Measurements from ENCODE around the gene PTPRG. TPM values are rescaled to one million over a fixed set of nuclear protein-coding genes. Genes with fewer than 3 reads are reported as not detected.

Gene PTPRG
- total RNA-seq, 1 experiment from 2014 or later, result 69.3 TPM

DNA sequence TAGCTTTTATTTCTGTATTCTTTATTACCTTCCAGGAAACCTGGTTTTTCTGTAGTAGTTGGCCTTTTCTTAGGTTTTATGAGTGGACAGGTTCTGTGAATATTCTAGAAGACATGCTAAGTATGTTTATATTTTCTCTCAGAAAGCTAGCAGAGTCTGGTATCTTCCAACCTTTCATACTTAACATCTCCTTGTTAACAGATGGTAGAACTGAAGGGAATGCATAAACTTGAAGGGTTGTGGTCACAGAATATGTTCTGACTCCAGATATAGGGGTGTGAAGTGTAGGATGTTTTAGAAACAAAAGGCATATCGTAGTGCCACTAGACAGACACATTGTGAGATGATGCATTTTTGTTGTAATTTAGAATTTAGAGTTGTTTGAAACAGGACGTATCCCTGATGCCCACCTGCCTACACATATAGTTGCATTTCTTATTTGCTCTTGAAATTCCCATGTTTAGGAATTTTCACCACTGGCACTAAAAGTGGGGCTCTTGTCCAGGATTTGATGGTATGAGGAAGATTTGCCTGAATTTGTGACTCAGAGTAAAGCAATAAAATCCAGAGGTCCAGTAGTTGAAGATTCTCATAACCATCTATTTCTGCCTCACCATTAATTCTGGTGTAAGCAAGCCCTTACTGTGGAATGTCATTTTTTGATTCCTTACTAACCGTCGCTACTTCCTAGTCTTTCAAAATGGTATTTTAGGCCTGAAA lies 537.4 kb downstream of the PTPRG start:
- Mint-ChIP-seq H3K36me3 (ENCODE audit: insufficient read depth in 1 of 3, low read depth in 3 of 3) (no peaks in the 10 kb centered on the region), H3K4me3 (no peak overlapping the region), H3K9me3 (no peaks in the 10 kb centered on the region), H3K27ac (no peak overlapping the region), H3K4me1 (peaks cover 0 to 3% of the 10 kb centered on the region in 2 experiments; a peak in 2 of 4 replicates), H3K27me3 (ENCODE audit: low read depth) (no peaks in the 10 kb centered on the region; the same call in 1 of the 2 replicates)
- no peaks in the 10 kb centered on the region for H3K9me3 ChIP-seq (ENCODE audit: control insufficient read depth, low read depth, low read length)
- H2AFZ ChIP-seq (ENCODE audit: low read length), result no peak overlapping the region
- H4K91ac ChIP-seq (ENCODE audit: insufficient read length, low read depth, low read length), result no peak overlapping the region
- H3K23ac ChIP-seq (ENCODE audit: insufficient read length, low read depth, low read length), result no peak overlapping the region
- no peaks in the 10 kb centered on the region for H4K20me1 ChIP-seq (ENCODE audit: control insufficient read depth, insufficient read depth, insufficient read length)
- H3K27ac ChIP-seq (ENCODE audit: insufficient read length, low read depth, low read length), result no peak overlapping the region
- DNase-seq, result no peak
- WGBS (ENCODE audit: extremely low coverage, insufficient read length, low lambda C conversion rate), result no CpG with 5 or more reads among the region's 4 CpGs
- H3K14ac ChIP-seq (ENCODE audit: insufficient read depth, low read length), result no peak overlapping the region
- H3T11ph ChIP-seq (ENCODE audit: low read length), result no peak overlapping the region
- H3K79me2 ChIP-seq (ENCODE audit: insufficient read depth, low read length), result no peaks in the 10 kb centered on the region
- H2BK5ac ChIP-seq (ENCODE audit: insufficient read length, low read length), result no peak overlapping the region
- no peaks in the 10 kb centered on the region for H3K27me3 ChIP-seq (ENCODE audit: insufficient read depth, low read length)
- no peak overlapping the region for H3K9ac ChIP-seq (ENCODE audit: extremely low read depth, insufficient read length, low read length)
- H3K79me1 ChIP-seq (ENCODE audit: insufficient read depth, low read depth, low read length, poor library complexity, severe bottlenecking), result peaks cover 4% of the 10 kb centered on the region
- H3K4me2 ChIP-seq (ENCODE audit: insufficient read depth, insufficient read length, low read length), result no peak overlapping the region
- no peaks in the 10 kb centered on the region for H3K4me1 ChIP-seq (ENCODE audit: insufficient read depth, low read length)
- no peak overlapping the region for H4K5ac ChIP-seq (ENCODE audit: insufficient read length, low read depth, low read length)
- H2AK5ac ChIP-seq (ENCODE audit: insufficient read length, low read length), result no peak overlapping the region
- H2BK12ac ChIP-seq (ENCODE audit: insufficient read length, low read depth, low read length), result no peak overlapping the region
- no peak overlapping the region for H4K8ac ChIP-seq (replicated peaks; ENCODE audit: insufficient read length, low read depth, low read length)
- H3K18ac ChIP-seq (ENCODE audit: insufficient read length, low read depth, low read length), result no peak overlapping the region
- no peak overlapping the region for H2BK15ac ChIP-seq (ENCODE audit: low read depth, low read length)
- no peak overlapping the region for H2BK120ac ChIP-seq (ENCODE audit: low read depth, low read length, poor library complexity, severe bottlenecking)
- TF ChIP-seq, protein P1, sequence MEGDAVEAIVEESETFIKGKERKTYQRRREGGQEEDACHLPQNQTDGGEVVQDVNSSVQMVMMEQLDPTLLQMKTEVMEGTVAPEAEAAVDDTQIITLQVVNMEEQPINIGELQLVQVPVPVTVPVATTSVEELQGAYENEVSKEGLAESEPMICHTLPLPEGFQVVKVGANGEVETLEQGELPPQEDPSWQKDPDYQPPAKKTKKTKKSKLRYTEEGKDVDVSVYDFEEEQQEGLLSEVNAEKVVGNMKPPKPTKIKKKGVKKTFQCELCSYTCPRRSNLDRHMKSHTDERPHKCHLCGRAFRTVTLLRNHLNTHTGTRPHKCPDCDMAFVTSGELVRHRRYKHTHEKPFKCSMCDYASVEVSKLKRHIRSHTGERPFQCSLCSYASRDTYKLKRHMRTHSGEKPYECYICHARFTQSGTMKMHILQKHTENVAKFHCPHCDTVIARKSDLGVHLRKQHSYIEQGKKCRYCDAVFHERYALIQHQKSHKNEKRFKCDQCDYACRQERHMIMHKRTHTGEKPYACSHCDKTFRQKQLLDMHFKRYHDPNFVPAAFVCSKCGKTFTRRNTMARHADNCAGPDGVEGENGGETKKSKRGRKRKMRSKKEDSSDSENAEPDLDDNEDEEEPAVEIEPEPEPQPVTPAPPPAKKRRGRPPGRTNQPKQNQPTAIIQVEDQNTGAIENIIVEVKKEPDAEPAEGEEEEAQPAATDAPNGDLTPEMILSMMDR (conservative IDR thresholded peaks at IDR 0.05), result no peak
- H3K56ac ChIP-seq (ENCODE audit: insufficient read length, low read depth, low read length), result no peak overlapping the region
- H3K23me2 ChIP-seq (ENCODE audit: insufficient read length, low read depth, low read length, poor library complexity, severe bottlenecking), result no peaks in the 10 kb centered on the region
- no peak overlapping the region for H3K4ac ChIP-seq (ENCODE audit: low read depth, low read length)
- no peak overlapping the region for H2BK20ac ChIP-seq (ENCODE audit: low read depth, low read length, poor library complexity, severe bottlenecking)
